GM12875 (cell line): ENCODE results near the gene KLRK1.
"Not testable (repeated sequence)": the region's sequence is repeated elsewhere in the genome, so short reads cannot be mapped to it uniquely, and the experiment has no call there.

ENCODE experiments used
- H3K4me3 ChIP-seq: one replicate; pipeline ENCODE4 v1.5.1; 2011; ENCODE audit warnings: low read depth, low read length, control low read depth
- CTCF ChIP-seq: IDR thresholded peaks from 2 replicates; pipeline ENCODE4 v1.5.1; 2011; ENCODE audit warnings: low read depth, mild to moderate bottlenecking, control low read depth, inconsistent platforms, low read length, moderate library complexity, borderline replicate concordance; ENCODE audit not compliant: insufficient read depth

KLRK1 gene

GRCh38 chr12:10393291-10393690 is 3.5 kb upstream of the KLRK1 start:
- TF ChIP-seq CTCF, result no peak

GRCh38 chr12:10392394-10392930 is 2.6 kb upstream of the KLRK1 start:
- no peak for TF ChIP-seq CTCF
- H3K4me3 ChIP-seq, result no peak overlapping the region

More at GRCh38 chr12:10393291-10393690, 3.5 kb upstream of the KLRK1 start:
- H3K4me3 ChIP-seq, result no peak overlapping the region

GRCh38 chr12:10390991-10391390 is 1.1 kb upstream of the KLRK1 start:
- not testable (repeated sequence) for H3K4me3 ChIP-seq

- no peak for TF ChIP-seq CTCF
- no peak overlapping the region for H3K4me3 ChIP-seq
These were observed 1.0 kb downstream of the KLRK1 start for GRCh38 chr12:10388624-10389413.

GRCh38 chr12:10387498-10387897 is 2.3 kb downstream of the KLRK1 start:
- not testable (repeated sequence) for H3K4me3 ChIP-seq

GRCh38 chr12:10386857-10387256 is 3.0 kb downstream of the KLRK1 start:
- no peak overlapping the region for H3K4me3 ChIP-seq
- TF ChIP-seq CTCF, result no peak

- no peak for TF ChIP-seq CTCF
- H3K4me3 ChIP-seq, result no peak overlapping the region
These were observed 4.7 kb downstream of the KLRK1 start for GRCh38 chr12:10385166-10385613.

- no peak overlapping the region for H3K4me3 ChIP-seq
- TF ChIP-seq CTCF, result no peak
These were observed 5.7 kb downstream of the KLRK1 start for GRCh38 chr12:10384191-10384590.
